ENCODE results near the gene BMP10.

DNA sequence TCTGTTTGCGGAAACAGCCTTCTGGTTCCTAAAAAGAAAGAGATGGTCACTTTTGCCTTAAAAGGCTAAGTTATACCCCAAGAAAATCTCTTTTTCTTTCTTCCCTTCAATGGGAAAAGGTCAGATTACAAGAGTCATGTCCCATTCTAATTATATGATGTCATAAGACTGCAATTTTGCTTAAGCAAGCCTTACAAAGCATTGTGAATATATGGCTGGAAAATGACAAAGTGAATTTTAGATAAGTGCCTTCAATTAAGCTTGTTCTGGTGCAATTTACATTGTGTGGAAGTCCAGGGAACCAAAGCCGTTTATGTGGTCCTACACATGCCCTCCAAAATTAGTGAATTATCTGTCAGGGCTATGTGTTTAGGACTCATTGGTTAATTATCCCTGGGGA lies 7.6 kb upstream of the BMP10 start:
- TF ChIP-seq, protein P1, sequence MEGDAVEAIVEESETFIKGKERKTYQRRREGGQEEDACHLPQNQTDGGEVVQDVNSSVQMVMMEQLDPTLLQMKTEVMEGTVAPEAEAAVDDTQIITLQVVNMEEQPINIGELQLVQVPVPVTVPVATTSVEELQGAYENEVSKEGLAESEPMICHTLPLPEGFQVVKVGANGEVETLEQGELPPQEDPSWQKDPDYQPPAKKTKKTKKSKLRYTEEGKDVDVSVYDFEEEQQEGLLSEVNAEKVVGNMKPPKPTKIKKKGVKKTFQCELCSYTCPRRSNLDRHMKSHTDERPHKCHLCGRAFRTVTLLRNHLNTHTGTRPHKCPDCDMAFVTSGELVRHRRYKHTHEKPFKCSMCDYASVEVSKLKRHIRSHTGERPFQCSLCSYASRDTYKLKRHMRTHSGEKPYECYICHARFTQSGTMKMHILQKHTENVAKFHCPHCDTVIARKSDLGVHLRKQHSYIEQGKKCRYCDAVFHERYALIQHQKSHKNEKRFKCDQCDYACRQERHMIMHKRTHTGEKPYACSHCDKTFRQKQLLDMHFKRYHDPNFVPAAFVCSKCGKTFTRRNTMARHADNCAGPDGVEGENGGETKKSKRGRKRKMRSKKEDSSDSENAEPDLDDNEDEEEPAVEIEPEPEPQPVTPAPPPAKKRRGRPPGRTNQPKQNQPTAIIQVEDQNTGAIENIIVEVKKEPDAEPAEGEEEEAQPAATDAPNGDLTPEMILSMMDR (optimal IDR thresholded peaks at IDR 0.05 in 1 of 3, IDR thresholded peaks at IDR 0.05 in 1 of 3, conservative IDR thresholded peaks at IDR 0.05 in 1 of 3; ENCODE audit: extremely low read depth in 1 of 3, insufficient read depth in 2 of 3, low read length in 3 of 3), result no peak
- TF ChIP-seq EZH2 (IDR thresholded peaks at IDR 0.05; ENCODE audit: low read length), result no peak
